A549 (cell line): ENCODE data around the gene SS18L1. TPM values are rescaled to one million over a fixed set of nuclear protein-coding genes. Genes with fewer than 3 reads are reported as not detected.
"Not testable (repeated sequence)": the region's sequence is repeated elsewhere in the genome, so short reads cannot be mapped to it uniquely, and the experiment has no call there.

Experiments used
- ATAC-seq, 2 experiments: fragments of 200-7000 bp in 1 of 2; fragments of >200 bp in 1 of 2; cut with Nextera tagmentation in 1 of 2; cut with Tn5 transposase in 1 of 2; 3 replicates each; pipeline versions ENCODE4 v1.8.0 to v1.9.1; 2018 to 2020; ENCODE audit warnings: mild to moderate bottlenecking in 1 of 2, moderate library complexity in 1 of 2
- CTCF ChIA-PET: fragments of 300-600 bp; sonication (Branson Sonifier 250); formaldehyde crosslinking; extraction: SDS; loops from one replicate; lab custom pipeline; 2021; ENCODE audit warnings: antibody characterized with exemption, inconsistent platforms; lab: Yijun Ruan, JAX
- POLR2A ChIA-PET: fragments of 350-600 bp; formaldehyde crosslinking; extraction: SDS; loops from one replicate; lab custom pipeline; 2021; ENCODE audit warnings: antibody characterized with exemption, inconsistent platforms; lab: Yijun Ruan, JAX
- DNase-seq, 2 experiments: peaks; one replicate each; pipeline versions ENCODE4 v3.0.0 to v3.0.0-alpha.2; 2011 to 2016; ENCODE audit warnings: low read depth in 1 of 2, low spot score in 1 of 2
- FAIRE-seq: peaks from 2 replicates; lab custom pipeline; 2011; peaks lifted over from hg19 to GRCh38; lab: Jason Lieb, UNC
- H3K27ac ChIP-seq, 2 experiments: fragments of >200 bp; sonication (Bioruptor Twin); formaldehyde crosslinking; 3 replicates each; pipeline ENCODE4 v1.5.1; 2016 to 2017
- H3K4me1 ChIP-seq: fragments of >200 bp; sonication (Bioruptor Twin); formaldehyde crosslinking; 3 replicates; pipeline ENCODE4 v1.6.1; 2016
- H3K4me2 ChIP-seq: fragments of >200 bp; sonication (Bioruptor Twin); formaldehyde crosslinking; 3 replicates; pipeline ENCODE4 v1.6.1; 2016
- H3K4me3 ChIP-seq: fragments of >200 bp; sonication (Bioruptor Twin); formaldehyde crosslinking; 3 replicates; pipeline ENCODE4 v1.5.1; 2016
- H3K9me3 ChIP-seq: fragments of >200 bp; sonication (Bioruptor Twin); formaldehyde crosslinking; 3 replicates; pipeline ENCODE4 v1.6.1; 2016
- BHLHE40 ChIP-seq: IDR thresholded peaks from 2 replicates; pipeline ENCODE4 v1.6.1; 2012; ENCODE audit warnings: low read depth, low read length, inconsistent platforms
- CBX2 ChIP-seq: fragments of 200-600 bp; sonication (generic); IDR thresholded peaks from 2 replicates; pipeline ENCODE4 v1.6.1; 2016; ENCODE audit warnings: low read depth, mild to moderate bottlenecking, borderline replicate concordance
- CBX8 ChIP-seq: fragments of 200-600 bp; sonication (generic); IDR thresholded peaks from 2 replicates; pipeline ENCODE4 v1.6.1; 2016
- EP300 ChIP-seq, 2 experiments: fragments of >200 bp; sonication (Bioruptor Twin); formaldehyde crosslinking; IDR thresholded peaks; 2 replicates in 1 of 2; 3 replicates in 1 of 2; pipeline ENCODE4 v1.6.1; 2016 to 2017
- FOSB ChIP-seq: fragments of 250-450 bp; sonication (Bioruptor Pico); IDR thresholded peaks from 2 replicates; pipeline ENCODE4 v1.5.0; 2020; ENCODE audit warnings: mild to moderate bottlenecking, moderate library complexity
- GATA3 ChIP-seq: IDR thresholded peaks from 2 replicates; pipeline ENCODE4 v1.6.1; 2012; ENCODE audit warnings: borderline replicate concordance
- HOXB13 ChIP-seq: fragments of 250-450 bp; sonication (Bioruptor Pico); IDR thresholded peaks from 2 replicates; pipeline ENCODE4 v1.5.0; 2020; ENCODE audit warnings: low read depth, mild to moderate bottlenecking, moderate library complexity
- HOXB5 ChIP-seq: fragments of 250-450 bp; sonication (Bioruptor Pico); IDR thresholded peaks from 2 replicates; pipeline ENCODE4 v1.5.0; 2020; ENCODE audit warnings: mild to moderate bottlenecking, moderate library complexity
- JUN ChIP-seq, 2 experiments: fragments of >200 bp; sonication (Bioruptor Twin); formaldehyde crosslinking; IDR thresholded peaks; 2 replicates in 1 of 2; 3 replicates in 1 of 2; pipeline ENCODE4 v1.6.1; 2016 to 2017
- JUNB ChIP-seq: fragments of >200 bp; sonication (Bioruptor Twin); formaldehyde crosslinking; IDR thresholded peaks from 2 replicates; pipeline ENCODE4 v1.6.1; 2016
- KDM5A ChIP-seq: fragments of 200-600 bp; sonication (generic); IDR thresholded peaks from 2 replicates; pipeline ENCODE4 v1.6.1; 2016; ENCODE audit warnings: antibody characterized with exemption, mild to moderate bottlenecking
- MAFK ChIP-seq: fragments of 450-650 bp; IDR thresholded peaks from 2 replicates; pipeline ENCODE4 v1.6.1; 2014; ENCODE audit not compliant: partially characterized antibody
- POLR2A ChIP-seq: IDR thresholded peaks from 2 replicates; pipeline ENCODE4 v1.6.1; 2012; ENCODE audit warnings: mild to moderate bottlenecking, low read length
- RAD21 ChIP-seq, 2 experiments: fragments of >200 bp in 1 of 2; sonication (Bioruptor Twin) in 1 of 2; formaldehyde crosslinking in 1 of 2; IDR thresholded peaks in 1 of 2; conservative IDR thresholded peaks in 1 of 2; 2 replicates in 1 of 2; 3 replicates in 1 of 2; pipeline ENCODE4 v1.6.1; 2012 to 2018; ENCODE audit warnings: inconsistent platforms in 1 of 2
- RNF2 ChIP-seq: fragments of 200-600 bp; sonication (generic); IDR thresholded peaks from 2 replicates; pipeline ENCODE4 v1.6.1; 2016; ENCODE audit warnings: low read depth, mild to moderate bottlenecking, antibody characterized with exemption, moderate library complexity, borderline replicate concordance
- SMC3 ChIP-seq: fragments of >200 bp; sonication (Bioruptor Twin); formaldehyde crosslinking; IDR thresholded peaks from 3 replicates; pipeline ENCODE4 v1.6.1; 2018; ENCODE audit warnings: inconsistent platforms
- SREBF2 ChIP-seq: fragments of 450-650 bp; IDR thresholded peaks from 2 replicates; pipeline ENCODE4 v1.6.1; 2014; ENCODE audit warnings: mild to moderate bottlenecking, moderate library complexity
- TFCP2L1 ChIP-seq: fragments of 250-450 bp; sonication (Bioruptor Pico); IDR thresholded peaks from 2 replicates; pipeline ENCODE4 v1.5.0; 2021; ENCODE audit warnings: mild to moderate bottlenecking
- WGBS: methylation state at CpG from one replicate; pipeline ENCODE4 v1.1.6; 2017; ENCODE audit errors: missing lambda C conversion rate; 5-methylcytosine and 5-hydroxymethylcytosine counted together
- polyA plus RNA-seq, 4 experiments: library from polyadenylated mRNA; depleted of rRNA in 3 of 4; stranded (reverse); fragments of >200 nt; fragmentation: RNase III in 1 of 4; extraction: RNeasy Plus Mini Kit Qiagen cat#74134 plus additional on column Dnase treatment in 1 of 4; gene quantifications; 2 replicates in 3 of 4; 3 replicates in 1 of 4; pipeline ENCODE4 v1.2.3, GENCODE V29; 2011 to 2017
- TF ChIP-seq, protein P1 (sequence below): fragments of >200 bp; sonication (Bioruptor Twin); formaldehyde crosslinking; IDR thresholded peaks from 3 replicates; pipeline ENCODE4 v1.5.1; 2016
- TF ChIP-seq, protein P2 (sequence below): IDR thresholded peaks from 2 replicates; pipeline ENCODE4 v1.6.1; 2012
- TF ChIP-seq, protein P3 (sequence below): IDR thresholded peaks from 2 replicates; pipeline ENCODE4 v1.6.1; 2012
- TF ChIP-seq, protein P4 (sequence below): fragments of >200 bp; sonication (Bioruptor Twin); formaldehyde crosslinking; IDR thresholded peaks from 2 replicates; pipeline ENCODE4 v1.6.1; 2016
- TF ChIP-seq, protein P5 (sequence below): fragments of 150-350 bp; IDR thresholded peaks from 2 replicates; pipeline ENCODE4 v1.6.1; 2014; ENCODE audit warnings: low read depth, mild to moderate bottlenecking, low read length

The SS18L1 gene
- polyA plus RNA-seq, 2 of the 4 experiments (the other 2 are of a cell fraction): 7.4 to 13.1 TPM

DNA sequence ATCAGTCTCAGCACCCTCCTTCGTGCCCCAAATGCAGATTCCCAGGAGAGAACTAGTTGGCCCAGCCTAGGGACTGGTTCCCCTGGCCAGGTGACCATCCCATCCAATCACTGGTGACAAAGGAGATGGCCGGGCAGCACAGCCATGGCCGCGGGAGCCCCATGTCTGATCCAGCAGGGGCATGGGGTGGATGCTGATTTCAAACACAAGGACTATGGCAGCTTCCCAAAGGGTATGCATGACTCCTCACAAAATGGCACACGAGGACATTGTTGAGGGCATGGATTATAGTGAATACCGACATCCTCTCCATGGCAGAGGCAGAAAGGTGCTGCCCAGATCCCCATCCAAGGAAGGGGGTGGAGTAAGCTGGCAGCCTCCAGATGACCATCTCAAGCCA is 31.2 kb upstream of the SS18L1 start:
- TF ChIP-seq RAD21 (conservative IDR thresholded peaks at IDR 0.05 in 1 of 2, IDR thresholded peaks at IDR 0.05 in 1 of 2): no peak
- TF ChIP-seq, protein P1, sequence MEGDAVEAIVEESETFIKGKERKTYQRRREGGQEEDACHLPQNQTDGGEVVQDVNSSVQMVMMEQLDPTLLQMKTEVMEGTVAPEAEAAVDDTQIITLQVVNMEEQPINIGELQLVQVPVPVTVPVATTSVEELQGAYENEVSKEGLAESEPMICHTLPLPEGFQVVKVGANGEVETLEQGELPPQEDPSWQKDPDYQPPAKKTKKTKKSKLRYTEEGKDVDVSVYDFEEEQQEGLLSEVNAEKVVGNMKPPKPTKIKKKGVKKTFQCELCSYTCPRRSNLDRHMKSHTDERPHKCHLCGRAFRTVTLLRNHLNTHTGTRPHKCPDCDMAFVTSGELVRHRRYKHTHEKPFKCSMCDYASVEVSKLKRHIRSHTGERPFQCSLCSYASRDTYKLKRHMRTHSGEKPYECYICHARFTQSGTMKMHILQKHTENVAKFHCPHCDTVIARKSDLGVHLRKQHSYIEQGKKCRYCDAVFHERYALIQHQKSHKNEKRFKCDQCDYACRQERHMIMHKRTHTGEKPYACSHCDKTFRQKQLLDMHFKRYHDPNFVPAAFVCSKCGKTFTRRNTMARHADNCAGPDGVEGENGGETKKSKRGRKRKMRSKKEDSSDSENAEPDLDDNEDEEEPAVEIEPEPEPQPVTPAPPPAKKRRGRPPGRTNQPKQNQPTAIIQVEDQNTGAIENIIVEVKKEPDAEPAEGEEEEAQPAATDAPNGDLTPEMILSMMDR: no peak
- TF ChIP-seq POLR2A: no peak
- TF ChIP-seq TFCP2L1 (CRISPR knock-in tag): no peak
- TF ChIP-seq, protein P2, sequence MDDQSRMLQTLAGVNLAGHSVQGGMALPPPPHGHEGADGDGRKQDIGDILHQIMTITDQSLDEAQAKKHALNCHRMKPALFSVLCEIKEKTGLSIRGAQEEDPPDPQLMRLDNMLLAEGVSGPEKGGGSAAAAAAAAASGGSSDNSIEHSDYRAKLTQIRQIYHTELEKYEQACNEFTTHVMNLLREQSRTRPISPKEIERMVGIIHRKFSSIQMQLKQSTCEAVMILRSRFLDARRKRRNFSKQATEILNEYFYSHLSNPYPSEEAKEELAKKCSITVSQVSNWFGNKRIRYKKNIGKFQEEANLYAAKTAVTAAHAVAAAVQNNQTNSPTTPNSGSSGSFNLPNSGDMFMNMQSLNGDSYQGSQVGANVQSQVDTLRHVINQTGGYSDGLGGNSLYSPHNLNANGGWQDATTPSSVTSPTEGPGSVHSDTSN: no peak
- no peak for TF ChIP-seq BHLHE40
- TF ChIP-seq HOXB5 (CRISPR knock-in tag): no peak
- TF ChIP-seq FOSB (CRISPR knock-in tag): no peak
- no peak for TF ChIP-seq GATA3

DNA sequence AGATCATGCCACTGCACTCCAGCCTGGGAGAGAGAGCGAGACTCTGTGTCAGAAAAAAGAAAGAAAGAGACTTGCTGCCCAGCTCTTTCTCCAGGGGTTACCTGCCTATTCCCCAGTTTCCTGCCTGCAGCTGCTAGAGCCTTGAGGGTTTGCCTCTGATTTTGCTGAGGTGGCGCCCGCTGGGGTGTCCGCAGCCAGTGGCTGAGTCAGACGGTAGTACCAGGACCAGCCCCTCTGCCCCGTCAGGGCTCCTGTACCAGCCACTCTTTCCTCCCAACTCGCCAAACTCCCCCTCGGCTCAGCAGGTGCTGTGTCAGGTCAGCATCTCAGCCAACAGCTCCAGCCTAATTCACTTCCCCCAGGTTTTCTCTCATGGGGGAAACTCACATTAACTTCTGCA is 28.7 kb upstream of the SS18L1 start:
- H3K4me1 ChIP-seq: no peaks in the 10 kb centered on the region
- WGBS: 56% methylated on average over 8 of the region's 8 CpGs
- no peak for DNase-seq
- ChIA-PET CTCF (interaction anchor here (1.3 kb wide), 1 partner anchor 11 kb away, joined by 3 read pairs; no protein-coding TSS in a partner anchor), POLR2A (no interaction called here)
- peaks cover 46% of the 10 kb centered on the region for H3K9me3 ChIP-seq
- no peak for FAIRE-seq
- no peak overlapping the region for H3K4me3 ChIP-seq
- H3K27ac ChIP-seq: no peak overlapping the region
- no peak overlapping the region for H3K4me2 ChIP-seq
- TF ChIP-seq, protein P3, sequence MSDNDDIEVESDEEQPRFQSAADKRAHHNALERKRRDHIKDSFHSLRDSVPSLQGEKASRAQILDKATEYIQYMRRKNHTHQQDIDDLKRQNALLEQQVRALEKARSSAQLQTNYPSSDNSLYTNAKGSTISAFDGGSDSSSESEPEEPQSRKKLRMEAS: no peak
- TF ChIP-seq MAFK (no peak), RNF2 (no peak), TFCP2L1 (CRISPR knock-in tag) (no peak), EP300 (IDR thresholded peaks at IDR 0.05) (no peak), SMC3 (no peak), SREBF2 (no peak), CBX8 (no peak), JUNB (no peak), KDM5A (no peak), CBX2 (no peak), HOXB13 (CRISPR knock-in tag) (no peak), JUN (IDR thresholded peaks at IDR 0.05) (no peak)
- TF ChIP-seq, protein P4, sequence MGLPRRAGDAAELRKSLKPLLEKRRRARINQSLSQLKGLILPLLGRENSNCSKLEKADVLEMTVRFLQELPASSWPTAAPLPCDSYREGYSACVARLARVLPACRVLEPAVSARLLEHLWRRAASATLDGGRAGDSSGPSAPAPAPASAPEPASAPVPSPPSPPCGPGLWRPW: no peak
- TF ChIP-seq, protein P2: no peak
- TF ChIP-seq, protein P5, sequence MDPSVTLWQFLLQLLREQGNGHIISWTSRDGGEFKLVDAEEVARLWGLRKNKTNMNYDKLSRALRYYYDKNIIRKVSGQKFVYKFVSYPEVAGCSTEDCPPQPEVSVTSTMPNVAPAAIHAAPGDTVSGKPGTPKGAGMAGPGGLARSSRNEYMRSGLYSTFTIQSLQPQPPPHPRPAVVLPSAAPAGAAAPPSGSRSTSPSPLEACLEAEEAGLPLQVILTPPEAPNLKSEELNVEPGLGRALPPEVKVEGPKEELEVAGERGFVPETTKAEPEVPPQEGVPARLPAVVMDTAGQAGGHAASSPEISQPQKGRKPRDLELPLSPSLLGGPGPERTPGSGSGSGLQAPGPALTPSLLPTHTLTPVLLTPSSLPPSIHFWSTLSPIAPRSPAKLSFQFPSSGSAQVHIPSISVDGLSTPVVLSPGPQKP: no peak
- no peak for ATAC-seq

More for the DNA sequence above, 31.2 kb upstream of the SS18L1 start:
- CTCF ChIA-PET: interaction anchor here (0.8 to 1.2 kb wide), 4 partner anchors 9 to 24 kb away, joined by 3 to 4 read pairs (median 4); no protein-coding TSS in a partner anchor
- no peak for ATAC-seq
- Histone ChIP-seq H3K9me3 (peaks cover 69% of the 10 kb centered on the region), H3K4me1 (no peaks in the 10 kb centered on the region), H3K4me3 (no peak overlapping the region), H3K27ac (no peak overlapping the region), H3K4me2 (no peak overlapping the region)
- FAIRE-seq: no peak
- POLR2A ChIA-PET: no interaction called here
- WGBS: 15% methylated on average over 3 of the region's 6 CpGs
- DNase-seq: no peak

DNA sequence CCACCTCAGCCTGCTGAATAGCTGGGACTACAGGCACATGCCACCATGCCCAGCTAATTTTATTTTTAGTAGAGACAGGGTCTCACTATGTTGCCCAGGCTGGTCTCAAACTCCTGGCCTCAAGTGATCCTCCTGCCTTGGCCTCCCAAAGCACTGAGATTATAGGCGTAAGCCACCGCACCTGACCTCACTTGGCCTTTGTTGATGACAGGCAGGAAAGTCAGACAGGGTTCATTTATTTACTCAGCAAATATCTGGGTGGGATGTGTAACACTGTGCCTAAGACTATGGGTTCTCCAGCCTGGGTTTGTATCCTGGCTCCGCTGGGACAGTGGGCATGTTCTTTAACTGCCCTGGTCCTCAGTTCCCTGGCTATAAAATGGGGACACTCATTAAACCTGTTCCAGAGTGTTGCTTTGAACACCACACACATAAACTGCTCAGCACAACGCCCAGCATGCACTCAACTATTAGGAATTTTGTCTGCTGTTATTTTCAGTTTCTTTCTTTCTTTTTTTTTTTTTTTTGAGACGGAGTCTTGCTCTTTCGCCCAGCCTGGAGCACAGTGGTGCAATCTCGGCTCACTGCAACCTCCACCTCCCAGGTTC is 27.7 kb upstream of the SS18L1 start:
- H3K4me3 ChIP-seq, H3K4me2 ChIP-seq, POLR2A ChIA-PET, H3K27ac ChIP-seq, FAIRE-seq, ATAC-seq, H3K4me1 ChIP-seq, DNase-seq: not testable (repeated sequence)
- H3K9me3 ChIP-seq: peaks cover 46% of the 10 kb centered on the region
- CTCF ChIA-PET: interaction anchor here (0.7 kb wide), 1 partner anchor 28 kb away, joined by 4 read pairs; no protein-coding TSS in a partner anchor
- WGBS: 56% methylated on average over 7 of the region's 7 CpGs
